Measurements from ENCODE around the gene BTLA.

- TF ChIP-seq MEIS1 (CRISPR knock-in tag; IDR thresholded peaks at IDR 0.05; ENCODE audit: borderline replicate concordance): no peak
- no peak for TF ChIP-seq PATZ1 (tag by site-specific recombination; IDR thresholded peaks at IDR 0.05)
- TF ChIP-seq ZSCAN5A (tag by site-specific recombination; IDR thresholded peaks at IDR 0.05): no peak
- TF ChIP-seq YY1 (tag by site-specific recombination; IDR thresholded peaks at IDR 0.05): no peak
Measured at GRCh38 chr3:112446343-112446742, 52.9 kb downstream of the BTLA start.
